ENCODE results near the gene SLC66A2.
"Not testable (repeated sequence)": the region's sequence is repeated elsewhere in the genome, so short reads cannot be mapped to it uniquely, and the experiment has no call there.

SLC66A2 gene

GRCh38 chr18:79877163-79878091, 74.0 kb downstream of the SLC66A2 start:
- no peak for DNase-seq

GRCh38 chr18:79876497-79876896, 75.0 kb downstream of the SLC66A2 start:
- DNase-seq: no peak

- no peak for DNase-seq
Measured at GRCh38 chr18:79875931-79876461, 75.5 kb downstream of the SLC66A2 start.

- no peak for DNase-seq
Measured at GRCh38 chr18:79875531-79875919, 75.9 kb downstream of the SLC66A2 start.

- no peak for DNase-seq
Measured at GRCh38 chr18:79874553-79875530, 76.6 kb downstream of the SLC66A2 start.

GRCh38 chr18:79873449-79874110, 77.9 kb downstream of the SLC66A2 start:
- no peak for DNase-seq

GRCh38 chr18:79872527-79873444, 78.7 kb downstream of the SLC66A2 start:
- DNase-seq: no peak

- DNase-seq: no peak
Measured at GRCh38 chr18:79871481-79872091, 79.9 kb downstream of the SLC66A2 start.

- DNase-seq: no peak
Measured at GRCh38 chr18:79871026-79871390, 80.4 kb downstream of the SLC66A2 start.

- DNase-seq: no peak
Measured at GRCh38 chr18:79870301-79871025, 81.0 kb downstream of the SLC66A2 start.

GRCh38 chr18:79869591-79870300, 81.7 kb downstream of the SLC66A2 start:
- DNase-seq: no peak

GRCh38 chr18:79868811-79869541, 82.5 kb downstream of the SLC66A2 start:
- no peak for DNase-seq

- no peak for DNase-seq
Measured at GRCh38 chr18:79868168-79868784, 83.2 kb downstream of the SLC66A2 start.

GRCh38 chr18:79867666-79868065, 83.8 kb downstream of the SLC66A2 start:
- DNase-seq: no peak

- DNase-seq: no peak
Measured at GRCh38 chr18:79866889-79867574, 84.4 kb downstream of the SLC66A2 start.

GRCh38 chr18:79865951-79866350, 85.5 kb downstream of the SLC66A2 start:
- DNase-seq: not testable (repeated sequence)

GRCh38 chr18:79864955-79865354, 86.5 kb downstream of the SLC66A2 start:
- not testable (repeated sequence) for DNase-seq

All from NCI-H2107 (cell line).